ENCODE results near the gene PUM1.

DNA sequence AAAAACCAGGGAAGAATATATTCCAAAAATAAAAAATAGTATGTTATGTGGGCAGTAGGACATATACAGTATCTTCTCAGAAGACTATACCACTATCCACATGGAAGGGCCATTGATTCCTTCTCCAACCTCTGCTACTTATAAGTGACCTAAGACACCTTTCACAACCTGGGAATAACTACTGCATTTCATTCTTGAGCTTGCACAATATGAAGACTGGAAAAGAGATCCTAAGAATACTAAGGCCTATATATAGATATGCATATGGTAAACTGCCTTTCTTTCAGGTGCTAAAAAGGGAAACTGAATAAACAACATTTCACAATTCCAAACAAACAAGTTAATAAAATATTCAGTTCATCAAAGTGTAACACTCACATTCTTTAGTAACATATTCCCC, 125.0 kb downstream of the PUM1 start:
- TF ChIP-seq, protein P1, sequence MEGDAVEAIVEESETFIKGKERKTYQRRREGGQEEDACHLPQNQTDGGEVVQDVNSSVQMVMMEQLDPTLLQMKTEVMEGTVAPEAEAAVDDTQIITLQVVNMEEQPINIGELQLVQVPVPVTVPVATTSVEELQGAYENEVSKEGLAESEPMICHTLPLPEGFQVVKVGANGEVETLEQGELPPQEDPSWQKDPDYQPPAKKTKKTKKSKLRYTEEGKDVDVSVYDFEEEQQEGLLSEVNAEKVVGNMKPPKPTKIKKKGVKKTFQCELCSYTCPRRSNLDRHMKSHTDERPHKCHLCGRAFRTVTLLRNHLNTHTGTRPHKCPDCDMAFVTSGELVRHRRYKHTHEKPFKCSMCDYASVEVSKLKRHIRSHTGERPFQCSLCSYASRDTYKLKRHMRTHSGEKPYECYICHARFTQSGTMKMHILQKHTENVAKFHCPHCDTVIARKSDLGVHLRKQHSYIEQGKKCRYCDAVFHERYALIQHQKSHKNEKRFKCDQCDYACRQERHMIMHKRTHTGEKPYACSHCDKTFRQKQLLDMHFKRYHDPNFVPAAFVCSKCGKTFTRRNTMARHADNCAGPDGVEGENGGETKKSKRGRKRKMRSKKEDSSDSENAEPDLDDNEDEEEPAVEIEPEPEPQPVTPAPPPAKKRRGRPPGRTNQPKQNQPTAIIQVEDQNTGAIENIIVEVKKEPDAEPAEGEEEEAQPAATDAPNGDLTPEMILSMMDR (IDR thresholded peaks at IDR 0.05 in 8 of 11, conservative IDR thresholded peaks at IDR 0.05 in 3 of 11), result no peak
- TF ChIP-seq POLR2AphosphoS5 (IDR thresholded peaks at IDR 0.05) (no peak), POLR2A (IDR thresholded peaks at IDR 0.05) (no peak)
